Activated CD8-positive, alpha-beta T cell treated with anti-CD3 and anti-CD28 coated beads for 36 hours (primary cell): ENCODE data around the gene SLC44A1. TPM values are rescaled to one million over a fixed set of nuclear protein-coding genes. Genes with fewer than 3 reads are reported as not detected.

Experiments
- ATAC-seq: fragments of 200-7000 bp; cut with Tn5 transposase; one replicate; pipeline ENCODE4 v1.10.0; 2021; ENCODE audit warnings: mild to moderate bottlenecking, moderate library complexity
- CTCF ChIA-PET: fragments of 350-600 bp; sonication (Branson Sonifier 250); formaldehyde crosslinking; loops from one replicate; lab custom pipeline; 2021; ENCODE audit warnings: antibody characterized with exemption; lab: Charles Lee
- POLR2A ChIA-PET: fragments of 350-600 bp; sonication (Branson Sonifier 250); formaldehyde crosslinking; loops from one replicate; lab custom pipeline; 2021; ENCODE audit warnings: antibody characterized with exemption; lab: Charles Lee
- DNase-seq: peaks from one replicate; pipeline ENCODE4 v3.0.0-alpha.2; 2020
- H3K27ac Mint-ChIP-seq: one replicate; pipeline ENCODE4 v1.8.0; 2021; ENCODE audit warnings: mild to moderate bottlenecking, mixed read lengths
- H3K27me3 Mint-ChIP-seq: one replicate; pipeline ENCODE4 v1.8.0; 2021; ENCODE audit warnings: mixed read lengths
- H3K36me3 Mint-ChIP-seq: one replicate; pipeline ENCODE4 v1.8.0; 2021; ENCODE audit warnings: low read depth, mixed read lengths
- H3K4me1 Mint-ChIP-seq: one replicate; pipeline ENCODE4 v1.8.0; 2021; ENCODE audit warnings: low read depth, mixed read lengths
- H3K4me3 Mint-ChIP-seq: one replicate; pipeline ENCODE4 v1.8.0; 2021; ENCODE audit warnings: mild to moderate bottlenecking, moderate library complexity, mixed read lengths
- H3K9me3 Mint-ChIP-seq: one replicate; pipeline ENCODE4 v1.8.0; 2021; ENCODE audit warnings: mixed read lengths
- CTCF ChIP-seq: fragments of 200-600 bp; IDR thresholded peaks from one replicate; pipeline ENCODE4 v1.8.0; 2022; ENCODE audit warnings: antibody characterized with exemption, mild to moderate bottlenecking
- intact Hi-C: fragments of 100-400 bp; cut with micrococcal nuclease; formaldehyde crosslinking; loops from one replicate; pipeline ENCODE4 v1.10.0; 2022
- total RNA-seq, 2 experiments: library from RNA; stranded (reverse); gene quantifications; one replicate each; pipeline ENCODE4 v1.2.3, GENCODE V29; 2021

The SLC44A1 gene
- total RNA-seq, 2 experiments from 2014 or later = 7.2 to 8.3 TPM

DNA sequence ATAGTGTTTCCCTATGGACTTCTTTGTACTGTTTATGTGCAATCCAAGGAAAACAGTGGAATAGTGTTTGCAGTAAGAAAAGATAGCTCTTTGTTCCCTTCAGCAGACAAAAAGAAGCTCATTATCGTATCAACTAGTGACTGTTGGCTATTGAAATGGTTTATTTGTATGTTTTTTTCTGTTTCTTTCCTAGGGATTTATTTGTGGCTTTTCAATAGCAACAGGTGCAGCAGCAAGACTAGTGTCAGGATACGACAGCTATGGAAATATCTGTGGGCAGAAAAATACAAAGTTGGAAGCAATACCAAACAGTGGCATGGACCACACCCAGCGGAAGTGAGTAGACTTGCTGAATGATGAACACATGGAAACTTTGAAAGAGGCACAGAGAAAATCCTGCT lies 65.1 kb downstream of the SLC44A1 start:
- intact Hi-C loops = no loop called here
- TF ChIP-seq CTCF = no peak
- Mint-ChIP-seq H3K9me3 (no peaks in the 10 kb centered on the region), H3K27me3 (no peaks in the 10 kb centered on the region), H3K27ac (no peak overlapping the region), H3K36me3 (no peaks in the 10 kb centered on the region), H3K4me3 (no peak overlapping the region), H3K4me1 (no peaks in the 10 kb centered on the region)
- ATAC-seq = no peak
- ChIA-PET CTCF (no interaction called here), POLR2A (no interaction called here)
- DNase-seq = no peak

DNA sequence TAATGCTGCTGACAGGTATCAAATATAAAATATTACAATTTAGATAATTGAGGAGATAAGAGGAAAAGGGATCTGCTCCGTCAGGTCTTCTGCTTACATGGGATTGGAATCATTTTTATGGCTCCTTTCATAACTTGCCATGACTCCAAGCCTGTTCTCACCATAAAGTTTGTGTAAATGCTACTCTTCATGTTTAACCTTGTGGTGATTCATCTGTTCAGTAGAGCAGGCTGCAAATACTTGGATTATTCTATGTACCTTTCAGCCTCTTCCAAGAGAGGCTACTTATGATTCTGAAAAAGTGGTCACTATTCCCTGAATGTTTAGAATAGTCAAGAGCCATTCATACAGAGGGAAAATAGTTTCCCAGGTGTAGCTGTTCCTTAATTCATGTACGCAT lies 66.9 kb downstream of the SLC44A1 start:
- no peak for TF ChIP-seq CTCF
- ChIA-PET POLR2A (no interaction called here), CTCF (no interaction called here)
- ATAC-seq (no peak), DNase-seq (no peak)
- intact Hi-C loops = no loop called here
- H3K4me1 Mint-ChIP-seq = no peaks in the 10 kb centered on the region
- H3K27ac Mint-ChIP-seq = no peak overlapping the region
- H3K4me3 Mint-ChIP-seq = no peak overlapping the region
- no peaks in the 10 kb centered on the region for H3K36me3 Mint-ChIP-seq
- H3K27me3 Mint-ChIP-seq = no peaks in the 10 kb centered on the region
- H3K9me3 Mint-ChIP-seq = no peaks in the 10 kb centered on the region

DNA sequence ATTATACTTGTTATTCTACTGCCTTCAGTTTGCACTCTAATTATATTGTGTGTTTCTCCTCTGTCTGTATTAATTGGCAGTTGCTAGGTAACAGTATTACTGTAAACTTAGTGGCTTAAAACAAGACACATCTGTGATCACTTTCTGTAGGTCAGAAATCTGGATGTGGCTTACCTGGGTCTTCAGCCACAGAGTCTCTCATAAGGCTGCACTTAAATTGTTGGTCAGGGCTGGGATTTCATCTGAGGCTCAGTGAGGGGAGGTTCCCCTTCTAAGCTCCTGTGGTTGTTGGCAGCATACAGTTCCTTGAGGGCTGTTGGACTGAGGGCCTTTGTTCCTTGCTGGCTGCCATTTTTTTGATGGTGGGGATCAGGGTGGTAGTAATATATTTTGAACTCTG lies 68.8 kb downstream of the SLC44A1 start:
- DNase-seq (no peak), ATAC-seq (no peak)
- Mint-ChIP-seq H3K9me3 (no peaks in the 10 kb centered on the region), H3K27ac (no peak overlapping the region), H3K36me3 (no peaks in the 10 kb centered on the region), H3K4me3 (no peak overlapping the region), H3K27me3 (no peaks in the 10 kb centered on the region), H3K4me1 (no peaks in the 10 kb centered on the region)
- TF ChIP-seq CTCF = no peak
- ChIA-PET POLR2A (no interaction called here), CTCF (no interaction called here)
- intact Hi-C loops = no loop called here

DNA sequence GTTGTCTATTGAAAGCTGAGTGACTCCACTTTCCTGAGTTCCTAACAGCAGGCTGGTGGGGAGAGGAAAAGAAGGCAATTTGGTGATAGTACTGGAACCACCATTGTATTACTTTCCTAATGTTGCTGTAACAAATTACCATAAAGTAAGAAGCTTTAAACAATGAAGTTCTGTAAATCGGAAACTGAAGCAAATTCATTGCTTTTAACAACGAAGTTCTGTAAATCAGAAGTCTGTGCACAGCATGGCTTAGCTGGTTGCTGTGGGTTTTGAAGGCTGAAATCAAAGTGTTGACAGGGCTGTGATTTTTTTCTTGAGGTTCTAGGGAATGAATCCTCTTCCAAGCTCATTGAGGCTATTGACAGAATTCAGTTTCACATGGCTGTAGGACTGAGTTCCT lies 72.3 kb downstream of the SLC44A1 start:
- Mint-ChIP-seq H3K9me3 (no peaks in the 10 kb centered on the region), H3K36me3 (no peaks in the 10 kb centered on the region), H3K4me3 (no peak overlapping the region), H3K27ac (no peak overlapping the region), H3K4me1 (no peaks in the 10 kb centered on the region), H3K27me3 (no peaks in the 10 kb centered on the region)
- no peak for DNase-seq
- TF ChIP-seq CTCF = no peak
- CTCF ChIA-PET = no interaction called here
- ATAC-seq = no peak
- intact Hi-C loops = no loop called here
- POLR2A ChIA-PET = no interaction called here

DNA sequence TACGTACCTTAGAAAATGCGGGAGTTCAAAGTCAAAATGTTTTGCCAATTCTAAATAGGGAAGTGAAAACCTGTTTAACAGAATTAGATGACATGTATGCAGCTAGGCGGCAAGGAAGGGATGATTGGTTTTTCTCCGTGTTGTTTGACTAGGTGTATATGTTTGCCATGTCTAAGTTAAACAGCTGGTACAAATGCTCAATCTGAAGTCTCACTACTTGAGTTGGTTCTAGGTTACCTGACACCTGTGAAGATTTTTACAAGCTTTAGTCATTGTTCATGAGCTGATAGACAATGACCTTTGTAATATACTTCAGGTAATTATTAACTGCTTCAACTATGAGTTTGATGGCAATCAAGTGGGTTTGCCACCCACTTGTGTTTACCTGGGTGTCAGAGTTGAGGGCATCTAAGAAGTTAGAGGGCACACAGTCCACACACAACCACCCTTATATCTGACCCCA lies 74.3 kb downstream of the SLC44A1 start:
- Mint-ChIP-seq H3K27me3 (no peaks in the 10 kb centered on the region), H3K4me1 (no peaks in the 10 kb centered on the region), H3K36me3 (no peaks in the 10 kb centered on the region), H3K27ac (no peak overlapping the region), H3K4me3 (no peak overlapping the region), H3K9me3 (no peaks in the 10 kb centered on the region)
- no peak for TF ChIP-seq CTCF
- ChIA-PET CTCF (no interaction called here), POLR2A (no interaction called here)
- DNase-seq (no peak), ATAC-seq (no peak)
- intact Hi-C loops = no loop called here
